WI38 (cell line): Measurements from ENCODE around the gene BCL2L11.

ENCODE experiments used
- H3K4me3 ChIP-seq: 2 replicates; pipeline ENCODE4 v1.5.1; 2011; ENCODE audit warnings: low read depth, mild to moderate bottlenecking, control low read depth, low read length
- CTCF ChIP-seq: IDR thresholded peaks from 2 replicates; pipeline ENCODE4 v1.5.1; 2012; ENCODE audit warnings: low read depth, mild to moderate bottlenecking, control low read depth, low read length

Gene BCL2L11

DNA sequence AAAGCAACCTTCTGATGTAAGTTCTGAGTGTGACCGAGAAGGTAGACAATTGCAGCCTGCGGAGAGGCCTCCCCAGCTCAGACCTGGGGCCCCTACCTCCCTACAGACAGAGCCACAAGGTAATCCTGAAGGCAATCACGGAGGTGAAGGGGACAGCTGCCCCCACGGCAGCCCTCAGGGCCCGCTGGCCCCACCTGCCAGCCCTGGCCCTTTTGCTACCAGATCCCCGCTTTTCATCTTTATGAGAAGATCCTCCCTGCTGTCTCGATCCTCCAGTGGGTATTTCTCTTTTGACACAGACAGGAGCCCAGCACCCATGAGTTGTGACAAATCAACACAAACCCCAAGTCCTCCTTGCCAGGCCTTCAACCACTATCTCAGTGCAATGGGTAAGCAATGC is 3.0 kb downstream of the BCL2L11 start:
- no peak overlapping the region for H3K4me3 ChIP-seq
- no peak for TF ChIP-seq CTCF

DNA sequence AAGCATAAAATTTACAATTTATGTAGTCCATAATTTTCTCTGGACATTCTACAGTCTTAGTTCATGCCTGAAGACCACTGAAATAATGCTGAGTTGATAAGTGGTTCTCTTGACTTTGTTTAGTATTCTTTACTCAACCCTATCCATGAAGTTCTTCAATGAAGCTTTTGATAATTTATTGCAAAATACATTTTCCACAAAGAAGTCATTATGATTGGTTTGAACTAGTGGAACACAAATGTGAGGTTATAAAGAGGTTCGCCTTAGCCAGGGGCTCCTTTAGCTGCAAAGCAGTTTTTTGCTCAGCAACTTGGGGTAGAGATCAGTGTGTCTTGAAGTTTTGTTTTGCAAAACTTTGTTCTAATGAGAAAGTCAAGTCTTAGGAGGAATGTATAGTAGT is 5.9 kb downstream of the BCL2L11 start:
- TF ChIP-seq CTCF = no peak
- no peak overlapping the region for H3K4me3 ChIP-seq

DNA sequence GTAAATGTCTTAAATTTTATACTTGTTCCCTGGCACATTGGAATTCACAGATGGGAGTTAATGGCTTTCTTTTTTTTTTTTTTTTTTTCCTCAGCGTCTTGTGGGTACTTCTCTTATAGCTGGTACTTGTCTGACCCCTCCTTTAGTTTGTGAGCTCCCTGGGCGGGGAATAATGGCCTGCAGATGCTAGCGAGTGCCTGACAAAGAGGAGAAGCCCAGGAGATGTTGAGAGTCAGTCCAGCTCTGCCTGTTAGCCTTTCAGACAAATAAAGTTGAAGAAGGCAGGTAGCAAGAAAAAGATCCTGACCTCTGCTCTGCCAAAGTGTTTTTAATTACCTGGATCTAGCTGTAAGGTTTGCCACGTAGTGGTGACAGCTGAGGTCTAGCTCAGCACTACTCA is 6.6 kb downstream of the BCL2L11 start:
- no peak for TF ChIP-seq CTCF
- no peak overlapping the region for H3K4me3 ChIP-seq

DNA sequence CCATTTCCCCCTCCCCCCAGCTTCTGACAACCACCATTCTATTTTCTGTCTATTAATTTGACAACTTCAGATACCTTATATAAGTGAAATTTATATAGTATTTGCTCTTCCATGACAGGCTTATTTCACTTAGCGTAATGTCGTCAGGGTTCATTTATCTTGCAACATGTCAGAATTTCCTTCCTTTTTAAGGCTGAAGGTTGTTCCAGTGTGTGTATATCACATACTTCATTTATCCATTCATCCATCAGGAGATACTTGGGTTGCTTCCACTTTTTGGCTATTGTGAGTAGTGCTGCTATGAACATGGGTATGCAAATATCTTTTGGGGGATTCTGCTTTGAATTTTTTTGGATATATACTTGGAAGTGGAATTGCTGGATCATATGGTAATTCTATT is 7.4 kb downstream of the BCL2L11 start:
- no peak for TF ChIP-seq CTCF
- H3K4me3 ChIP-seq = no peak overlapping the region

GRCh38 chr2:111133603-111134002 is 12.9 kb downstream of the BCL2L11 start:
- no peak overlapping the region for H3K4me3 ChIP-seq
- TF ChIP-seq CTCF = no peak

- H3K4me3 ChIP-seq = no peak overlapping the region
- TF ChIP-seq CTCF = no peak
Measured at GRCh38 chr2:111134055-111134454, 13.3 kb downstream of the BCL2L11 start.

DNA sequence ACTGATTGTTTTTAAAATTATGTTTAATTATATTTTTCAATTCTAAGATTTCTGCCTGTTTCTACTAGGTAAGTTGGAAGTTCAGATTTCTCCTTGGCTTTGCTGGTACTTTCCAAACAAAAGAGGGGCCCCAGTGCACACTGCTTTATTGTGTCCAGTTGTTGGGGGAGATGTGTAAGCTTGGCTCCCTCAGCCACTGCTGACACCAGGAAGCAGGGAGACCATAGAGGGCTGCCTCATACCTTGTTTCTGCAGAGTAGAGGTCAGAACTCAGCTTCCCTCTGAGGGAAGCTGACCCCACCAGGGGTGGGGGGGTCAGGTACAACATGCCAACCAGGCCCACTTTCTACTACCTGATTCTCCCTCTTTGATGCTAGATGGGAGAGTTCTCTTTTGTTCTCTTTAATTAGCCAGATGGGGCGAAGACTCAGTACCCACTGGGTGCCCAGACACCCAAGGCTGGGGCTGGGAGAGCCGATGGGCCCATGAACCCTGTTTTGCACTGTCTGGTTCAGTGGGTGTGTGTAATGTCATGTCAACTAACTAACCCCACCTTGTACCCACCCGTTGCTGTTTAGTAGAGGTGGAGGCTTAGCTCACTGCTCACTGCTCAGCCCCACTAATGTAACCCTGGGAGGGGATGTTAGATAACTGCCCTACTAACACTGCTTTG is 14.7 kb downstream of the BCL2L11 start:
- no peak for TF ChIP-seq CTCF
- H3K4me3 ChIP-seq = no peak overlapping the region
